K562 (cell line): ENCODE measurements around the gene MARCHF9. TPM values are rescaled to one million over a fixed set of nuclear protein-coding genes. Genes with fewer than 3 reads are reported as not detected.

ENCODE experiments used
- CLOCK ChIP-seq: fragments of 250-450 bp; sonication (Bioruptor Pico); IDR thresholded peaks from 2 replicates; pipeline ENCODE4 v1.4.0; 2020; ENCODE audit warnings: mild to moderate bottlenecking, moderate library complexity, borderline replicate concordance
- E2F1 ChIP-seq: sonication (generic); formaldehyde crosslinking; IDR thresholded peaks from 2 replicates; pipeline ENCODE4 v1.8.1; 2023; ENCODE audit warnings: mild to moderate bottlenecking, missing genetic modification reagents, moderate library complexity
- ELF2 ChIP-seq: fragments of 250-450 bp; sonication (Bioruptor Pico); IDR thresholded peaks from 2 replicates; pipeline ENCODE4 v1.5.0; 2021; ENCODE audit warnings: mild to moderate bottlenecking
- FOXM1 ChIP-seq, 2 experiments: fragments of 450-650 bp in 1 of 2; sonication (generic) in 1 of 2; formaldehyde crosslinking in 1 of 2; IDR thresholded peaks; 2 replicates each; pipeline versions ENCODE4 v1.6.1 to v1.9.0; 2017 to 2022; ENCODE audit warnings: low read depth in 2 of 2, mild to moderate bottlenecking in 2 of 2, missing genetic modification reagents in 1 of 2, moderate library complexity in 1 of 2
- GTF2F1 ChIP-seq: IDR thresholded peaks from 2 replicates; pipeline ENCODE4 v1.6.1; 2011; ENCODE audit warnings: low read depth, low read length, improper control_type of control experiment
- KHSRP ChIP-seq: fragments of 450-650 bp; IDR thresholded peaks from 2 replicates; pipeline ENCODE4 v1.6.1; 2017
- LCOR ChIP-seq: sonication (generic); formaldehyde crosslinking; IDR thresholded peaks from 2 replicates; pipeline ENCODE4 v1.8.0; 2022; ENCODE audit warnings: mild to moderate bottlenecking, missing genetic modification reagents
- MED1 ChIP-seq: sonication (generic); formaldehyde crosslinking; IDR thresholded peaks from 2 replicates; pipeline ENCODE4 v1.8.1; 2023; ENCODE audit warnings: missing genetic modification reagents, borderline replicate concordance
- PKNOX1 ChIP-seq: fragments of 450-650 bp; IDR thresholded peaks from 2 replicates; pipeline ENCODE4 v1.6.1; 2016
- POLR2AphosphoS2 ChIP-seq: IDR thresholded peaks from 2 replicates; pipeline ENCODE4 v1.6.1; 2012; ENCODE audit warnings: low read length, improper control_type of control experiment
- PYGO2 ChIP-seq: fragments of 450-650 bp; IDR thresholded peaks from 2 replicates; pipeline ENCODE4 v1.6.1; 2016; ENCODE audit warnings: mild to moderate bottlenecking, missing genetic modification characterization, moderate library complexity, missing compliant biosample characterization
- THRAP3 ChIP-seq: fragments of 450-650 bp; IDR thresholded peaks from 2 replicates; pipeline ENCODE4 v1.6.1; 2016; ENCODE audit warnings: mild to moderate bottlenecking, inconsistent platforms, borderline replicate concordance
- TOE1 ChIP-seq, 2 experiments: fragments of 450-650 bp in 1 of 2; sonication (generic) in 1 of 2; formaldehyde crosslinking in 1 of 2; IDR thresholded peaks; 2 replicates each; pipeline versions ENCODE4 v1.7.1 to v1.8.0; 2016 to 2022; ENCODE audit warnings: borderline replicate concordance in 2 of 2, mild to moderate bottlenecking in 2 of 2, antibody characterized with exemption in 1 of 2, inconsistent platforms in 1 of 2, low read depth in 1 of 2, missing genetic modification reagents in 1 of 2, moderate library complexity in 1 of 2
- ZNF197 ChIP-seq: fragments of 200-800 bp; sonication (Bioruptor generic); IDR thresholded peaks from 2 replicates; pipeline ENCODE4 v1.6.1; 2016; ENCODE audit warnings: low read depth, missing genetic modification characterization, missing compliant biosample characterization
- ZNF224 ChIP-seq: sonication (generic); formaldehyde crosslinking; IDR thresholded peaks from 2 replicates; pipeline ENCODE4 v1.8.0; 2022; ENCODE audit warnings: mild to moderate bottlenecking, missing genetic modification reagents
- ZNF316 ChIP-seq: fragments of 450-650 bp; IDR thresholded peaks from 2 replicates; pipeline ENCODE4 v1.6.1; 2016
- ZNF592 ChIP-seq: fragments of 450-650 bp; IDR thresholded peaks from 2 replicates; pipeline ENCODE4 v1.6.1; 2017; ENCODE audit warnings: antibody characterized with exemption, mild to moderate bottlenecking
- polyA plus RNA-seq, 8 experiments: library from polyadenylated mRNA; depleted of rRNA in 4 of 8; stranded (reverse) in 5 of 8; unstranded in 3 of 8; fragments of >200 nt; fragmentation: Nextera tagmentation in 2 of 8; fragmentation: Illumina TruSeq in 1 of 8; extraction: Ambion mirVana in 2 of 8; extraction: Trizol in 1 of 8; gene quantifications; 2 replicates each; pipeline versions ENCODE4 v1.2.1 to v1.2.3, GENCODE V29; 2011 to 2014; ENCODE audit warnings: inconsistent platforms in 1 of 8, missing spikeins in 1 of 8
- total RNA-seq, 7 experiments: library from RNA; depleted of rRNA in 6 of 7; stranded (reverse); fragments of >200 nt in 6 of 7; fragmentation: Illumina TruSeq in 2 of 7; extraction: Trizol in 2 of 7; gene quantifications; 2 replicates each; pipeline versions ENCODE4 v1.2.1 to v1.2.3, GENCODE V29; 2011 to 2021; ENCODE audit warnings: low replicate concordance in 1 of 7

Gene MARCHF9
- total and polyA plus RNA-seq, 9 of the 15 experiments (the other 6 are each of a cell fraction or from before 2014, with no cell fraction given), result 0.80 to 12.4 (median 6.2) TPM

GRCh38 chr12:57751788-57752667 lies 2.9 kb upstream of the MARCHF9 start, which contains the start of gene CDK4 (continued):
- peak; percentile 99 for TF ChIP-seq CLOCK (CRISPR knock-in tag)
- peak; percentile 84 for TF ChIP-seq PKNOX1
- TF ChIP-seq ZNF224, result no peak
- TF ChIP-seq MED1, result no peak
- no peak for TF ChIP-seq THRAP3
- TF ChIP-seq TOE1 (IDR thresholded peaks at IDR 0.05; ENCODE audit: borderline replicate concordance), result peak; percentile 100
- peak; percentile 58; the same call in 1 of the 2 replicates for TF ChIP-seq TOE1 (CRISPR knock-in tag; IDR thresholded peaks at IDR 0.05; ENCODE audit: borderline replicate concordance, low read depth)
- TF ChIP-seq LCOR (CRISPR knock-in tag), result peak; percentile 93
- 0 out of 2 replicates have a peak, but pooled peaks have one; percentile 1 for TF ChIP-seq FOXM1 (IDR thresholded peaks at IDR 0.05; ENCODE audit: low read depth)
- TF ChIP-seq FOXM1 (CRISPR knock-in tag; IDR thresholded peaks at IDR 0.05; ENCODE audit: low read depth), result no peak
- no peak for TF ChIP-seq GTF2F1
- peak; percentile 59 for TF ChIP-seq ZNF592
- peak; percentile 90 for TF ChIP-seq ZNF316
- no peak for TF ChIP-seq POLR2AphosphoS2
- no peak for TF ChIP-seq KHSRP
- peak; percentile 96 for TF ChIP-seq E2F1
- TF ChIP-seq ELF2 (CRISPR knock-in tag), result no peak
- TF ChIP-seq PYGO2 (tag), result 0 out of 2 replicates have a peak, but pooled peaks have one; percentile 56
- TF ChIP-seq ZNF197 (CRISPR knock-in tag), result no peak; the same call in 1 of the 2 replicates
